ENCODE results near the gene MSX2. TPM values are rescaled to one million over a fixed set of nuclear protein-coding genes. Genes with fewer than 3 reads are reported as not detected.

The MSX2 gene
- total and polyA plus RNA-seq, 2 of the 8 experiments (the other 6 are each of a cell fraction or from before 2014, with no cell fraction given), result 0.24 to 0.47 TPM

- Histone ChIP-seq H3K14ac (ENCODE audit: insufficient read length) (no peak overlapping the region), H3K4me2 (ENCODE audit: insufficient read depth in 1 of 2, low read depth in 2 of 2, low read length in 2 of 2) (no peak overlapping the region; a peak in 1 of 4 replicates), H3K79me1 (ENCODE audit: low read depth, low read length) (no peaks in the 10 kb centered on the region), H3K4me3 (ENCODE audit: extremely low read depth in 1 of 4, insufficient read depth in 2 of 4, low read depth in 3 of 4, low read length in 4 of 4) (no peak overlapping the region), H3K9me3 (ENCODE audit: insufficient read depth in 2 of 2, low read depth in 1 of 2, low read length in 1 of 2) (no peaks in the 10 kb centered on the region), H3K4me1 (replicated peaks in 1 of 4; ENCODE audit: control insufficient read depth in 3 of 4, insufficient read depth in 4 of 4, low read length in 3 of 4) (peaks cover 8 to 38% (median 16%) of the 10 kb centered on the region in 4 experiments), H4K20me1 (replicated peaks in 1 of 2; ENCODE audit: control insufficient read depth in 1 of 2, insufficient read depth in 2 of 2, low read length in 2 of 2) (peaks cover 22 to 32% of the 10 kb centered on the region in 2 experiments), H2BK120ac (replicated peaks; ENCODE audit: low read depth, low read length) (no peak overlapping the region), H2BK5ac (ENCODE audit: low read depth, low read length) (no peak overlapping the region), H2BK20ac (ENCODE audit: low read length) (no peak overlapping the region), H4K8ac (ENCODE audit: extremely low read depth, insufficient read depth, low read length) (no peak overlapping the region), H3K4ac (replicated peaks; ENCODE audit: insufficient read length, low read depth, low read length) (no peak overlapping the region), H4K91ac (replicated peaks; ENCODE audit: insufficient read length, low read length) (no peak overlapping the region), H3K27ac (ENCODE audit: low read depth, low read length) (no peak overlapping the region), H2BK15ac (ENCODE audit: low read length) (no peak overlapping the region), H4K5ac (ENCODE audit: insufficient read length, low read depth, low read length) (no peak overlapping the region), H2AK5ac (ENCODE audit: low read depth, low read length) (no peak overlapping the region), H2AFZ (ENCODE audit: low read length) (no peak overlapping the region), H3K27me3 (replicated peaks in 1 of 4; ENCODE audit: control insufficient read depth in 3 of 4, extremely low read depth in 1 of 4, insufficient read depth in 3 of 4, low read length in 3 of 4) (peaks cover 83 to 98% (median 94%) of the 10 kb centered on the region in 4 experiments), H3K36me3 (ENCODE audit: control insufficient read depth in 2 of 4, insufficient read depth in 4 of 4, low read length in 3 of 4) (peaks cover 0 to 4% (median 0%) of the 10 kb centered on the region in 4 experiments; a peak in 1 of 8 replicates), H3K9ac (replicated peaks in 1 of 4; ENCODE audit: extremely low read depth in 1 of 4, low read depth in 3 of 4, low read length in 3 of 4) (no peak overlapping the region), H3K79me2 (ENCODE audit: control insufficient read depth in 1 of 2, insufficient read depth in 2 of 2, low read length in 2 of 2) (no peaks in the 10 kb centered on the region), H3K18ac (ENCODE audit: extremely low read depth, low read length) (no peak overlapping the region), H3K23me2 (ENCODE audit: low read depth, low read length) (peaks cover 12% of the 10 kb centered on the region; the same call in 1 of the 2 replicates), H2BK12ac (ENCODE audit: low read depth, low read length) (no peak overlapping the region), H3K56ac (replicated peaks; ENCODE audit: insufficient read length, low read depth, low read length) (no peak overlapping the region), H3K23ac (ENCODE audit: insufficient read length) (no peak overlapping the region)
- POLR2A ChIA-PET (ENCODE audit: partially characterized antibody), result no interaction called here
- DNase-seq (ENCODE audit: low read depth in 1 of 2, low spot score in 2 of 2) (no peak), FAIRE-seq (no peak)
- CTCF ChIA-PET (ENCODE audit: partially characterized antibody), result interaction anchor here (0.7 to 3.9 kb wide), 9 partner anchors 8 to 308 kb away, joined by 3 to 21 read pairs (median 4); no protein-coding TSS in a partner anchor
- TF ChIP-seq SUZ12 (IDR thresholded peaks at IDR 0.05; ENCODE audit: low read length) (peak; percentile 35), TCF12 (IDR thresholded peaks at IDR 0.05; ENCODE audit: low read depth, low read length) (no peak), EZH2 (IDR thresholded peaks at IDR 0.05; ENCODE audit: low read depth, low read length, severe bottlenecking) (peak; percentile 51), CBX8 (IDR thresholded peaks at IDR 0.05; ENCODE audit: borderline replicate concordance, low read depth, low read length) (peak; percentile 17; the same call in 1 of the 2 replicates), BRCA1 (IDR thresholded peaks at IDR 0.05; ENCODE audit: low read depth, low read length) (no peak)
- TF ChIP-seq, protein P1, sequence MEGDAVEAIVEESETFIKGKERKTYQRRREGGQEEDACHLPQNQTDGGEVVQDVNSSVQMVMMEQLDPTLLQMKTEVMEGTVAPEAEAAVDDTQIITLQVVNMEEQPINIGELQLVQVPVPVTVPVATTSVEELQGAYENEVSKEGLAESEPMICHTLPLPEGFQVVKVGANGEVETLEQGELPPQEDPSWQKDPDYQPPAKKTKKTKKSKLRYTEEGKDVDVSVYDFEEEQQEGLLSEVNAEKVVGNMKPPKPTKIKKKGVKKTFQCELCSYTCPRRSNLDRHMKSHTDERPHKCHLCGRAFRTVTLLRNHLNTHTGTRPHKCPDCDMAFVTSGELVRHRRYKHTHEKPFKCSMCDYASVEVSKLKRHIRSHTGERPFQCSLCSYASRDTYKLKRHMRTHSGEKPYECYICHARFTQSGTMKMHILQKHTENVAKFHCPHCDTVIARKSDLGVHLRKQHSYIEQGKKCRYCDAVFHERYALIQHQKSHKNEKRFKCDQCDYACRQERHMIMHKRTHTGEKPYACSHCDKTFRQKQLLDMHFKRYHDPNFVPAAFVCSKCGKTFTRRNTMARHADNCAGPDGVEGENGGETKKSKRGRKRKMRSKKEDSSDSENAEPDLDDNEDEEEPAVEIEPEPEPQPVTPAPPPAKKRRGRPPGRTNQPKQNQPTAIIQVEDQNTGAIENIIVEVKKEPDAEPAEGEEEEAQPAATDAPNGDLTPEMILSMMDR (IDR thresholded peaks at IDR 0.05; ENCODE audit: control extremely low read depth in 1 of 3, insufficient read depth in 1 of 3, low read depth in 1 of 3, low read length in 3 of 3), result no peak
- WGBS, 2 experiments (ENCODE audit: extremely low coverage in 1 of 2, insufficient coverage in 1 of 2, insufficient read length in 1 of 2, insufficient replicate concordance in 2 of 2, low coverage in 1 of 2, low lambda C conversion rate in 2 of 2, missing lambda C conversion rate in 1 of 2), result 16% methylated on average over 11 of the region's 11 CpGs; no CpG with 5 or more reads in 1 of the 2 experiments
These were observed 3.7 kb downstream of the MSX2 start for GRCh38 chr5:174727794-174728680.
